Measurements from ENCODE around the gene GSK3A. TPM values are rescaled to one million over a fixed set of nuclear protein-coding genes. Genes with fewer than 3 reads are reported as not detected.

GSK3A gene
- total RNA-seq, 2 donors from 2014 or later, result 29.2 to 35.1 TPM

DNA sequence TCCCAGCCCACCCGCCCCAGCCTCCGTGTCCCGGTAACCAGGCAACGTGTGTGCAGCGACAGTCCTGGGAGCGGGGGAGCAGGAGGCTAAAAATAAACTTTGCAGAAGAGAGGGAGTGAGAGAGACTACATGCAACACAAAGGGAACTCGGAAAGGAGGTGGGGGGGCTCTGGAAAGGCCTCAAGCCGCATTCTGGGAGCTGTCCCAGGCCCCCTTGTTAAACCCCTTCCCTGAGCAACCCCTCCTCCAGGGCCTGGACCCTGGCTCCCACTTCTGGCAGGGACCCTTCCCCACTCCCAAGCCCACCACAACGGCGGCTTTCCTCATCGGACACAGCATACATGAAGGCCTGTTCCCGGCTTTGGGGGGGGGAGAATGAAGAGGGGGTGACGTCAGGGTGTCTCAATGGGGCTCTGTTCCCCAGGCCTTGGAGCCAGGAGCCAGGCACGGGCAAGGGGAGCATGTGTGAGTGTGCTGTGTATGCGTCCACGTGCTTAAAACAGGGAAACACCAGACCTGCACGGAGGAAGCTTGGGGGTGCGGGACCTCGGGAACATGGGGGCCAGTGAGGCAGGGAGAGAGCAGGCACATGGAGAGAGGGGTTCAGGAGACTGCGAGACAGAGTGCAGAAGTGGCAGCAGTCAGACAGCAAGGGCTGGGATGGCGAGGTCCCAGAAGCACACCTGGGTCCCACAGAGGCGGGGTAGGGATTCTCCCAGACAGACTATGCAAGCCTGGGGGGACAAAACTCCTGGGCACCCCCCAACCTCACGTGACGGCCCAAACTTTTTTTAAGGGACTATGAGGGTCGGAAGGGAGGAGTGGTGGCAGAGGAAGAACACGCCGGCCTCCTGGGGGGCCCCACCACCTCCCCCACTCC lies 10.2 kb upstream of the GSK3A start:
- no peak for DNase-seq (ENCODE audit: low spot score)

DNA sequence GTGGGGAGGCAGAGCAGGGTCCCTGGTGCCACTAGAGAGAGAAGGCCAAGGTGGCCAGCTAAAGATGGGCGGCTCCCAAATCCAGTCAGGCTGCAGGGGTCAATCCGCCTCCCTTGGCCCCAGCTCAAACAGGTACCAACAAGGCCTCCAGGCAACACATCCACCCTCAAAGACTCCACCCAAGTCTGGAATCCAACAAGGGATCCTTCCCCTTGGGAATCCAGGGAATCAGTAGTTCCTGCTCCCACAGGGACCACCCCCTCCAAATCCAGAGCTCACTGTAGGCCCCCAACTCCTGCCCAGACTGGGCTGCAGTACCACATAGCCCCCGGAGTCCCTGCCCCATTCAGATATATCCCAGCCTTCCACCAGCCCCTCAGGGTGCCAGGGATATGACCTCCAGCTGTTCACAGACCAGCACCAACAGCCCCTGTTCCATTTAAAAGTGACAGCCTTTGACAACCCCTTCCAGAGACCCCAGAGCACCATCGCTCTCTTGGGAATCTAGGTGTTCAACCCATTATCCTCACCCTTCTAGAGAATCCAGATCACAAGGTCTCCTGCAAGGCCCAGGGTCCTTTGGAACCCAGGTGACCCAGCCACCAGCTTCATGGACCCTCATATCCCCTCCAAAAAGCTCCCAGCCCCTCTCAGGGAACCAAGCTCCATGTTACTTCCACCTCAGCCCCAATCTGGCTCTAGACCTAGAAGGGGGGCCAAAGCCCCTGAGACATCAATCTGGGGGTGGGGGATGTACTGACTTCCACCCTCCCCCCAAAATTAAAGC lies 9.4 kb upstream of the GSK3A start:
- intact Hi-C loops (cut with DNase I), result no loop called here
- no peak for DNase-seq (ENCODE audit: low spot score)

More for the DNA sequence above, 10.2 kb upstream of the GSK3A start:
- intact Hi-C loops (cut with DNase I), result no loop called here

DNA sequence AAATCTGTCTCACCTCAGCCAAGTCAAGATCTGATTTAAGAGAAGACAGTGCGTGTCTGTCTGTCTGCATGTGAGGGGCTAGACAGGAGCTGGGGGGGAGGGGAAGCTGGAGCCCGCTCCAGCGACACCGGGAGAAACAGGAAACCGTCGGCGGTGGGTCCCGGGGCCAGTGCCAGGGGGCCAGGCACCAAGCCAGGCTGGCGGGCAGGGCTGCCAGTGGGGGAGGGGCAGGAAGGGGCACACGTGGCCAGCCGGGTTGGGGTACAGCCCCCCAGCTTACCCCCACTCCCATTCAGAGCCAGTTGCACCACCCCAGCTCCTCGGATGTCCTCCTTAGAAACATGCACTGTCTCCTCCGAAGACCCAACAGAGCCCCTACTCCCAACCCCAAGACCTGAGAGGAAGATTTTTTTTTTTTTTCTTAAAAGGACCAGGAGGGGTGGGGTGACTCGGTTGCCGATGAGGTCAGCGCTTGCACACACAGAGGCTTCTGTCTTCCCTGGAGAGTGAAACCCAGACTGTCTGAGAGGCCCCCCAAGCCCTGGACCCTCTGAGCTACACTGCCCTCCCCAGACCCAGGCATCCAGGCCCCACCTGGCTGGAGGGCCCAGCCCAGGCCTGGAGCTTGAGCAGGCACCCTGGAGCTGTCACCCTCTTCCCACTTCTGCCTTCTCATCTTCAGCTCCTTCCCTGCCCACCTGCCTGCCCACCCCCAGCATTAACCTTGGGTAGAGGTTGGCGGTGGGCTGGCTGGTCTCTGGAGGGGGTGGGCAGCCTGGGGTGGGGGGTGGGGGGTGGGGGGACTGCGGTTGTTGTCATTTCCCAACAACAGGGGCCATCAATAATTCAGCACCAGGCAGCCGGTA lies 8.5 kb upstream of the GSK3A start:
- DNase-seq (ENCODE audit: low spot score), result no peak
- intact Hi-C loops (cut with DNase I), result no loop called here

DNA sequence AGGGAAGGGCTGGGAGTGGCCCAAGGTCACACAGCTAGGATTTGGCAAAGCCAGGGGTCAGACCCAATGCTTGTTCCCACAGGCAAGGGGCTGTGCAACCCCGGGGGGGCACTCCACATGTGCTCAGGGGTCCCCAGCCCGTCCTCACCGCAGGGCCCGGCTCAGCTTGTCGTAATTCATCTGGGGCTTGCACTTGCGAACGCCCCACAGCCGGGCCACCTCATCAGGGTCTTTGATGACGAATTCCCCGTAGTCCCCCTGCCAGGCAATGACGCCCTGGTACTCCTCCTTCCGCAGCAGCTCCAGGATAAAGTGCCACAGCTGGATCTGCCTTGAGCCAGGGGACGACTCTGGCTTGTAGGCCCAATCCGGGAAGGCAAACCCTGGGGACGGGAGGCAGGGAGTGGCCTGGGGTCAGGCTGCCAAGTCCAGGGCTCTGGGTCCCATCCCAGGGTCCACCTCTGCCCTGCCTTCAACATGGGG lies 7.8 kb upstream of the GSK3A start:
- peak; percentile 88 for DNase-seq (ENCODE audit: low spot score)
- intact Hi-C loops (cut with DNase I), result no loop called here

DNA sequence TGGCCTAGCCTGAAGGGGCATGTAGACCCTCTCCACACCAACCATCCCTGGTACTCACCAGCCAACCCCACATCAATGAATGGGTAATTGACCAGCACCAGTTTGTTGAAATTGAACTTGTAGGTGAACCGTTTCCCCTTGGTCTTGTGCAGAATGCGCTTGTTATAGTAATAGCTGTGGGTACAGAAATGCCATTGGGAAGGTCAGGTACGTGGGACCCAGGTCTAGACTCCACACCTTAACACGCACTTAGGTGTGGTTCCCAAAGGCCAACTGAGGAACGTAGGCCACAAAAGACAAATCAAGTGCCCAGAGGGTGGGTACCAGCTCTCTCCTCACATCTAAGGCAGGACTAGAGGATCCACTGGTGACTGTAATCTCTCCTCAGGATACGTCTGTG lies 7.4 kb upstream of the GSK3A start:
- intact Hi-C loops (cut with DNase I), result loop anchor here in 1 of 2 donors (10.0 kb wide), 1 partner anchor 45 kb away; no protein-coding TSS in a partner anchor
- DNase-seq (ENCODE audit: low spot score), result no peak

DNA sequence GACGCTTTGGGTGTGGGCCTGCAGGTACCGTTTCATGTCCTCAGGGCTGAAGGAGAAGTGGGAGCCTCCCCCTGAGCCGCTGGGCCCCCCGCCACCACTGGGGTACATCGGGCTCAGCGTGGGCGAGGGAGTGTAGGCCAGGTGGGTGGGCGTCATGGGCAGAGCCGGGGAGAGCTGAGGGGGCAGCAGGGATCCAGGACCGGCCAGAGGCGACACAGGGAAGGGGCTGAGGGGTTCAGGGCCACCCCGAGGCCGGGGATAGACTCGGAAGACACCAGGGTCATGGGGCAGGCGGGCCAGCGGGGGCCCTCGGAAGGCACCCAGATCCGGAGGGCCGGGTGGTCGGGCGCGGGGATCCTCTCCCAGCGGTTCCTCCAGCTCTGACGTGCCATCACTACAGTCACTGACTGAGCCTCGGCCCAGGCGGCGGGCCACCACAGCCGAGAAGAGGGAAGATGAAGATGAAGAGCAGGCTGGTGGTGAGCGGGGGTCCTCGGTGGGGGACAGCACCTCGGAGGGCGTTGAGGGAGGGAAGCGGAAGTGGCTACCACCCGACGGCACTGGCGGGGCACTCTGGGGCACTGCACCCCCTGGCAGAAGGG lies 6.8 kb upstream of the GSK3A start:
- no peak for DNase-seq (ENCODE audit: low spot score)

DNA sequence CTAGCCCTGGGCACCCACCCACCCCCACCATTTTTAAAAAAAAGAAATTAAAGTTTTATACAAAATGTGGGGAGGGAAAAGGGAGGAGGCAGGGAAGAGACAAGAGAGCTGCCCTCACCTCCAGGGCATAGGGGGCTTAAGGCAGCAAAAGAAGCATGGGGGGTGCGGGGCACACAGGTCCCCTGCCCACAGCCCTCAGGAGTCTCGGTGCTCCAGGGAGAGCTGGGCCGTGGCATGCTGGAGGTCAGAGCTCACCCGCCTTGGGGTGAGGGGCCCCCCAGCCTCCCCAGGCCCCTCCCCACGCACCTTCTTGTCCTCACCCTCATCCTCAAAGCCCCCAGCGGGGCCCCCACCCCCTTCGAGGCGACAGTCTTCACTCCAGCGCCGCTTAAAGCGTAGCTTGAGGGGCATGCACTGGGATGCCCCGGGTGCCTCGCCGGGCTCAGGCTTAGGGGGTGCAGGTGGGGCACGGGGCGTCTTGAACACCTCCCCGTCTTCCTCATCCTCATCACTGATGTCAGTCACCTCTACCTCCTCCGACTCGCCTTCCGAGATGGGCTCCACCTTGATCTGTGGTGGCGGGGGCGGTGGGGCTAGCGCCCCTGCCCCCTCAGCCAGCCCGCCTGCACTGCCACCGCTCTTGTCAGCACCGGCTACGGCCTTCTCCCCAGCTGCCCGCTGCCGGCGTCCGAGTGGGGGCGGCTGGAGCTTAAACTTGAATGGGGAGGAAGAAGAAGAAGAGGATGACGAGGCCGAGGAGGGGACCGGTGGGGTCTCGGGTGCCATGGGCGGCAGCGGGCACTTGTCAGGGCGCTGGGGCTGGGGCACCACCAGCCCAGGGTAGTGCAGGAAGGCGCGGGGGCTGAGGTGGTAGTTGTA lies 6.1 kb upstream of the GSK3A start:
- intact Hi-C loops (cut with DNase I), result loop anchor here in 1 of 2 donors (10.0 kb wide), 1 partner anchor 46 kb away; no protein-coding TSS in a partner anchor
- no peak for DNase-seq (ENCODE audit: low spot score)

More for the DNA sequence above, 6.8 kb upstream of the GSK3A start:
- intact Hi-C loops (cut with DNase I), result loop anchor here in 1 of 2 donors (10.0 kb wide), 1 partner anchor 46 kb away; no protein-coding TSS in a partner anchor

DNA sequence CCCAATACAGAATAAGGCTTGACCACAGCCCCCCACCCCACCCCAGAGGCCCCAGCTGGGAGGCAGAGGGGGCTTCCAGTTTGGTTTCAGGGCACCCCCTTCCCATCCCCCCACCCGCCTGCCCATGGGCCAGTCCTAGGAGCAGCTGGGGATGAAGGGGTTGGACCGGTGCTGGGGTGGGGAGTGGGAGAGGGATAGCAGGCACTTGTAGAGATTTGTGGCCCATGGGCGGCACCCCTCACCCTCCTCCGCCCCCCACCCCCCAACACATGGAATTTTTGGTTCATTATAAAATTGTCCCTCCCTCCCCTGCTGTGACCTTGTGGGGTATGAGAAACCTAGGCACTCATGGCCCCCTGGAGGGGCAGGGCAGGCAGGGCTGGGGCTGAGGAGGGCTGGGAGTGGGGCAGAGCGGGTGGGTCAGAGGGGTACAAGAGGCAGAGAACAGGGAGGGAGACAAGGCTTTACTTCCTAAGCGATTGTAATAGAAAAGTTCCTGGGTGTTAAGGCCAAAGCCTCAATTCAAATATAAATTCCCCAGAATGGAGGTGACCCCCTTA lies 5.3 kb upstream of the GSK3A start:
- no peak for DNase-seq (ENCODE audit: low spot score)
- intact Hi-C loops (cut with DNase I), result loop anchor here in 1 of 2 donors (10.0 kb wide), 1 partner anchor 47 kb away; no protein-coding TSS in a partner anchor

DNA sequence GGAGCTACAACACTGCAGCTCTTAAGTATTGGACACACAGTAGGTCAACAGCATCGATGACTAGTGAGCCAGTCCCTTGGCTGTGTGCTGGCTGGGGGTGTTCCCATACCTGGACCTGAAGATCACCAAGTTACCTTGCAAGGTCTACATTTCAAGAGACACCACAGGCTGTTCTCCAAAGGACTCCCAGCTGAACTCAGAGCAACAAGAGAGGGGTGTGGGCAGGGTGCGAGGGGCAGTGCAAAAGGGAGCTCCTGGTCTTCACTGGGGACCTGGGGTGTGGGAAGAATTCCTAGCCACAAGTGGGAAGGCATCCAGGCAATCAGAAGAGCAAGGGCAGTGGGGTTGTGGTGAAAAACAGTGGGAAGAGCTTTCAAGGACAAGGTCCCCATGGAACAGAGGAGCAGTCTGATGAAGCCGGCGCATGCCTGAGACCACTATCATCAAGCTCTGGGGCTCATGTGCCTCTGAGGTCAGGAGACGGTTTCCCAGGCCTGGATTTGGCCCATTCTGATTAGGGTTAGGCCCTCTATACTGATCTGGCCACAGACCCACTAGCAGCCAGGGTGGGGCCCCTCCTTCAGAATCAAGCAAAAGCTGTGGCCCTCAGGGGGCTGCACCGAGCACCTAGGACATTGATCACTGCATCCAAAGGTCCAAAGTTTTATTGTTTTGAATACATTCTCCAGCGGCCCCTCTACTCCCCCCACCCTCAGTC lies 4.7 kb upstream of the GSK3A start:
- intact Hi-C loops (cut with DNase I), result loop anchor here in 1 of 2 donors (10.0 kb wide), 1 partner anchor 48 kb away; no protein-coding TSS in a partner anchor

DNA sequence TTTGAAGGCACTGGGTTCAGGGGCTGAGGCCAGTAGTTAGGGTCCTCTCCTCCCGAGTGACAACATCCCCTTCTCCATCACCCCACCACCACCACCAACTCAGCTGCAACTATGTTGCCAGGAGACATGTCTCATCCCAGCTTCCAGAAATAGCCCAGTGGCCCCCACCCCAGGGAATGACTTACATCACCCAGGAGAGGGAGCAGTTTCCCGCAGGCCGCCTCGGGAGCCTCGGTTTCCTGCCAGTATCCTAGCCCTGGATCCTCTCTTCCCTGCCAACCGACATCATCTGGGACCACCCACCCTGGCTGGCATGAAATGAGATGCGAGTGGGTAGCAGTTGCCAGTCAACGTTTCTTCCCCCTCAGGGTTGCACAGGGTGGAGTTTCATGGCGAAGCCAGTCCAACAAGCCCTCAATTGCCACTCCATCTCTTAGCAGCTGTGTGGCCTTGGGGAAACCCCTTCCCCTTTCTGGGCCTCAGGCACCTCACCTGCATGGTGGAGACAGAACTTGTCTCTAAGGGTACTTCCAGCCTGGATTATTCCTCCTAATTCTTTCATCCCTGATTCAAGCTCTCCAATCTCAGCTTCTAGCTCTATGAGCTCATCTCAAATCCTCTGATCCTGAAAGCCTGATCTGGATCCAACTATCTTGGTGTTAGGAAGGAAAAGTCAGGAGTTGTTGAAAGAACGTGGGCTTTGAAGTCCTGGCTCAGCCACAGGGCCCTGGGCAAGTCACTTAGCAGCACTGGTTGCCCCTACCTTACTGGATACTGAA lies 3.9 kb upstream of the GSK3A start:
- DNase-seq (ENCODE audit: low spot score), result peak; percentile 92
- intact Hi-C loops (cut with DNase I), result loop anchor here in 1 of 2 donors (10.0 kb wide), 1 partner anchor 48 kb away; no protein-coding TSS in a partner anchor

More for the DNA sequence above, 4.7 kb upstream of the GSK3A start:
- no peak for DNase-seq (ENCODE audit: low spot score)

DNA sequence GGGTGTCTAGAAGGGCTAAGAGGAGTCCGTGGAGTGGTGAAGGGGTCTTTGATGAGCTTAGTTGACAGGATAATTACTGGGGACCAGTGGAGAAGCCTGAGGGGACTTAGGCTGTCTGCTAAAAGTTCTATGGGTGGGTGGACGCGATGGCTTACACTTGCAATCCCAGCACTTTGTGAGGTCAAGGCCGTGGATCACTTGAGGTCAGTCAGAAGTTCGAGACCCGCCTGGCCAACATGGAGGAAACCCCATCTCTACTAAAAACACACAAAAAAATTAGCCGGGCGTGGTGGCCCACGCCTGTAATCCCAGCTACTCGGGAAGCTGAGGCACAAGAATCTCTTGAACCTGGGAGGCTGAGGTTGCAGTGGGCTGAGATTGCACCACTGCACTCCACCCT lies 2.8 kb upstream of the GSK3A start:
- intact Hi-C loops (cut with DNase I), result loop anchor here (2.0 to 10.0 kb wide), 2 partner anchors 36 to 50 kb away; no protein-coding TSS in a partner anchor
- no peak for DNase-seq (ENCODE audit: low spot score)

DNA sequence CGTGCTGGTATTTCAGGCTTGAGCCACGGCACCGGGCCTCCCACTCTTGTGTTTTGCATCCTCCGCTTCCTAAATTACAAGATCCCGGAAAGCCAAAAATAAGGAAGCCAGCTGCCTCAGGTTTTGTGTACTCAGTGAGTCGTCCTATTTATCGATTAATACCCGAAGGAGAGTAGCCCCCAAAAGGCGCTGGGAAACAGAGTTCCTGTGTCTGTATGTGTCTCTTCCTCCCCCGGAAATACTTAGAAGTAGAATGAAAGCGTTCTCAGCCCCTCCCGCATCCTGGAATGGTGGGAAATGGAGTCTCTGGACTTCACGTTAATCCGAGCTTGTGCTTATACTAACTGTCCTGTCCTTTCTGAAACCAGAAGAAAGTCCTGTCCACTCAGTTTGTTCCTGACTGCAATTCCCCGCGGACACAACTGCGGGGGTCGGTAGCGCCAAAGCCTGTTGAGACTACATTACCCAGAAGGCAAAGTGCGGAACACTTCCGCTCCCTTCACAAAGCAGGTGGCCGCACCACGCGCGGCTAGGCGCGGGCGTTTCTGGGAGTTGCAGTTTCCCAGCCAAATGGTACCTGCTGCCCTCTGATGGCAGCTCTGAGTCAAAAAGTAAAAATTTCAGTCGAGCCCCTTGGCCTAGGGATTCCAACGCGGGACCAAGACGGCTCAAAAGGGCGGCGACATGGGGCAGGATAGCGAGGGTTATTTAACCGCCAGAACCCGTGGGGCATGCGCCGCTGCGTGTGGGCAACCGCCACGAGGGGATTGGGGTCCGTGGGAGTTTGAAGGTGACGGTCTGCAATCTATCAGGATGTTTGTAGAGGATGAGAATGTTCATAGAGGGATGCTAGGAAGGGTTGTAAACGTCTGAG lies 2.2 kb upstream of the GSK3A start:
- peak; percentile 98 for DNase-seq (ENCODE audit: low spot score)
- intact Hi-C loops (cut with DNase I), result loop anchor here (2.0 to 10.0 kb wide), 2 partner anchors 36 to 50 kb away; no protein-coding TSS in a partner anchor

DNA sequence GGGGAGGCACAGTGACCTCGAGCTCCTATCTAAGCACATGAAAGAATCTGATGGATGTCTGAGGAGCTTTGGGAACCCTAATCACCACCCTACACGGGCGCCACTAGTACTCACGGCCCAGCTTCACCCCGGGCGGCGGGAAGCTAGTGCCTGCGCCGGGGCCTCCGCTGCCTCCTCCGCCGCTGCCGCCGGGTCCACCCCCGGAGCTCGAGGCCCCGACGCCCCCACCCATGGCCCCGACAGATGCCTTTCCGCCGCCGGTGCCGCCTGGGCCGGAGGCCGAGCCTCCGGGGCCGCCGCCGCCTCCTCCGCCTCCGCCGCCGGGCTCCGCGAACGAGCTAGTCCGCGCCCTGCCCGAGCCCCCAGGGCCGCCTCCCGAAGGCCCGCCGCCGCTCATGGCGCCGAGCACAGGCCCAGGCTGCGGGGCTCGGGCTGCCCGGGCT lies 312 bp downstream of the GSK3A start:
- intact Hi-C loops (cut with DNase I), result loop anchor here in 1 of 2 donors (10.0 kb wide), 1 partner anchor 53 kb away; no protein-coding TSS in a partner anchor
- DNase-seq (ENCODE audit: low spot score), result no peak

DNA sequence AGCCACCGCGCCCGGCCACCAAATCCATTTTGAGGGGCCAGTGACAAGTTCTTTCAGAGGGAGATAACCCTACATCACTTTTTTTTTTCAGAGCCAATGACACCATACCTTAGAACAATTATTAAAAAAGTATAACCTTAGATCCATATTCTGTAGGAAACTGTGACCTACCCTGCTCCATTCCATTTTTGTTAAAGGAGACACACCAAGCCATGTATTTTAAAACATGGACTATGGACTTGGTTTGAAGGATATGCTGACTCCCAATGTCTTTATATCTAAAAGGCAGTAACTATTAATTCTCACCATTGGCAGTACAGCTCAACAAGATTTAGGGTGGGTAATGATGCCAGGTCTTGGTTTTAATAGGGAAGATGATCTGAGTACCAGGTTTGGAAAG lies 1.1 kb downstream of the GSK3A start:
- no peak for DNase-seq (ENCODE audit: low spot score)
- intact Hi-C loops (cut with DNase I), result loop anchor here in 1 of 2 donors (10.0 kb wide), 1 partner anchor 54 kb away; no protein-coding TSS in a partner anchor

Measured in posterior vena cava (tissue), 2 donors.